ENCODE results near the gene BEND2. TPM values are rescaled to one million over a fixed set of nuclear protein-coding genes. Genes with fewer than 3 reads are reported as not detected.

Gene BEND2
- total RNA-seq, 2 experiments from 2014 or later, result not detected

DNA sequence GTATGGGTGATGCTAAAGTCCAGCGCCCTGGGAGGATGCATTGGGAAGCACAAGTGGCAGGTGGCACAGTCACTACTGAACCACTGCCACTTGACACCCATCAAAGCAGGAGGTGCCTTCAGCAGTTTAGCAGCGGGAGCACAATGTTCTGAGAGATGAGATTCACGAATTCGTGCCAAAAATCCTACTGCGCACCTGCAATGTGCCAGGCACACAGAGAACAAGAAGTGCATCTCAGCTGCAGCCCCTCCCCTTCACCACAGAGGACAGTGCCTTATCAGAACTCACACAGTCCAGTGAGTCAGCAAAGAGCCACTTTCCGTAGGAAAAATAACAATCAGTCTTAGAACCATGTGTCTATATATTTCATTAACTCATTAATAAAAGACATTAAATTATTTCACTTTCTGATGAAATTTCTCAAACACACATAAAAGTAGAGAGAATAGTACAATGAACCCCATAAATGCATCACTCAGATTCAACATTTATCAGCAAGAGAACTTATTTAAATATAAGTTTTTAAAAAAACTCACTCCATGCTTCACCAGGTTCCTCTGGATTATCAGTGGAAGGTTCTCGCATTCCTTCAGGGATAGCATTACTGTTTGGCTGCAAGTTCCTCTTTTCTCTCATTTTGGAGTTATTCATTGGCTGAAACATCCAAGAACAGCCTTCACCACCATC lies 47.0 kb downstream of the BEND2 start:
- Mint-ChIP-seq H3K4me1 (ENCODE audit: low read depth) (no peaks in the 10 kb centered on the region), H3K36me3 (ENCODE audit: low read depth) (no peaks in the 10 kb centered on the region), H3K4me3 (no peak overlapping the region), H3K27ac (no peak overlapping the region), H3K27me3 (ENCODE audit: low read depth) (peaks cover 4% of the 10 kb centered on the region), H3K9me3 (ENCODE audit: insufficient read depth) (no peaks in the 10 kb centered on the region)
- ChIA-PET CTCF (no interaction called here), POLR2A (no interaction called here)
- DNase-seq, result no peak
- no peak for ATAC-seq

DNA sequence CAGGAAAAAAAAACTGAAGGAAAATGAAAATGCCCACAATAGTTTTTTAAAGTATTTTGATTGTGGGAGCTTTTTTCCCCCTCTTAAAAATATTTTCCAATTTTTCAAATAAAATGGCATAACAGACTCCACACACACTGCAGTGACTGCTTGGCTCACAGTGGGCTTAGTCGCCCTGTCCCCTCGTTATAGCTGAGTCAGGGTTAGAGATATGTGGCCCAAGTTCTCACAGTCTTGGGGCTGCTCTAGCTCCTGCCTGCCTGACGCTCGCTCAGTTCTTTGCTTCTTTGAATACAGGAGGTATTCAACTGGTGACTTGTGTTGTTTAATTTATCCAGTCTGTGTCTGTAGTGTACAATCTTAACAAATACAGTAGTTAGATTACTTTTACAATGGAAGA lies 47.7 kb downstream of the BEND2 start:
- CTCF ChIA-PET, result no interaction called here
- H3K9me3 Mint-ChIP-seq (ENCODE audit: insufficient read depth), result no peaks in the 10 kb centered on the region
- no peak overlapping the region for H3K4me3 Mint-ChIP-seq
- no peak overlapping the region for H3K27ac Mint-ChIP-seq
- H3K4me1 Mint-ChIP-seq (ENCODE audit: low read depth), result no peaks in the 10 kb centered on the region
- H3K36me3 Mint-ChIP-seq (ENCODE audit: low read depth), result no peaks in the 10 kb centered on the region
- ATAC-seq (no peak), DNase-seq (no peak)
- peaks cover 4% of the 10 kb centered on the region for H3K27me3 Mint-ChIP-seq (ENCODE audit: low read depth)
- POLR2A ChIA-PET, result no interaction called here

DNA sequence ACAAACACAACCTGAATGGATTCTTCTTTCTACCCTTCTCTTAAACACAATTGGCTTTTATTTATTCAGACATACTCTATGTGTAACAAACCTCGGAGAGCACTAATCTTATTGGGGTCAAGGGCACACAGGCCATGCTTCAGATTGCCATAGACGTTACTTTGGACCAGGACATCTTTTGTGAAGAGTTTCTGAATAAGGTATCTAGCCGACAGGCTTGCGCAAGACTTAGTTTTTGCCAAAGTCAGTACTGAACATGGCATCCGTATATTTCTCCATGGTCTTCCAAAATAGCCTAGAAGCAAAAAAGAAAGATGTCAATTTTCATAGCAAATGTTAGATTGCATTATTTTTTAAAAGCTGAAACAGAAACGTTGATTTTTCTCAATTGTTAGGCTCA lies 49.8 kb downstream of the BEND2 start:
- DNase-seq, result no peak
- POLR2A ChIA-PET, result no interaction called here
- no peaks in the 10 kb centered on the region for H3K36me3 Mint-ChIP-seq (ENCODE audit: low read depth)
- no peak overlapping the region for H3K4me3 Mint-ChIP-seq
- H3K4me1 Mint-ChIP-seq (ENCODE audit: low read depth), result no peaks in the 10 kb centered on the region
- peaks cover 2% of the 10 kb centered on the region for H3K27me3 Mint-ChIP-seq (ENCODE audit: low read depth)
- no peaks in the 10 kb centered on the region for H3K9me3 Mint-ChIP-seq (ENCODE audit: insufficient read depth)
- H3K27ac Mint-ChIP-seq, result no peak overlapping the region
- CTCF ChIA-PET, result no interaction called here
- no peak for ATAC-seq

DNA sequence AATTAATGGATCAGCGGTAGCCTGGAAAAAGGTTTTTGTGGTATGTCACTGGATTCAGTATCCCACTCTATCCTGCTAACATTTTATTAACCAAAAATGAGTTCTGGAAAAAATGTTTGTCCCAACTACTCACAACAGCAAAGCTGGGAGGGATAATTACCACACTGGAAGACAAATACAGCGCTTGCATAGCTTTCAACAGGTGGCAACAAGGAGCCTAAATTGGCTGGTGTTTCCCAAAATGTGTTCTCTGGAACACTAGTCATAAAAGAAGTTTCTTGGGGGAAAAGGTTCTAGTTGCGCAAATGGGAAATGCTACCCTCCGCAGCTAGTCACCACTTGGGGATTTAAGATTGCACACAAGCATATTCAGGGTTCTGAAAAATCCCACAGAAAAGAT lies 54.6 kb downstream of the BEND2 start:
- POLR2A ChIA-PET, result no interaction called here
- no peaks in the 10 kb centered on the region for H3K4me1 Mint-ChIP-seq (ENCODE audit: low read depth)
- no peaks in the 10 kb centered on the region for H3K27me3 Mint-ChIP-seq (ENCODE audit: low read depth)
- DNase-seq, result no peak
- H3K36me3 Mint-ChIP-seq (ENCODE audit: low read depth), result no peaks in the 10 kb centered on the region
- ATAC-seq, result no peak
- CTCF ChIA-PET, result interaction anchor here (0.8 kb wide), 1 partner anchor 10 kb away, joined by 3 read pairs; no protein-coding TSS in a partner anchor
- no peak overlapping the region for H3K4me3 Mint-ChIP-seq
- H3K27ac Mint-ChIP-seq, result no peak overlapping the region
- H3K9me3 Mint-ChIP-seq (ENCODE audit: insufficient read depth), result no peaks in the 10 kb centered on the region

- H3K36me3 Mint-ChIP-seq (ENCODE audit: low read depth), result no peaks in the 10 kb centered on the region
- no peaks in the 10 kb centered on the region for H3K4me1 Mint-ChIP-seq (ENCODE audit: low read depth)
- DNase-seq (no peak), ATAC-seq (no peak)
- no peaks in the 10 kb centered on the region for H3K9me3 Mint-ChIP-seq (ENCODE audit: insufficient read depth)
- ChIA-PET CTCF (no interaction called here), POLR2A (no interaction called here)
- H3K4me3 Mint-ChIP-seq, result no peak overlapping the region
- H3K27ac Mint-ChIP-seq, result no peak overlapping the region
- no peaks in the 10 kb centered on the region for H3K27me3 Mint-ChIP-seq (ENCODE audit: low read depth)
These were observed 60.3 kb downstream of the BEND2 start for GRCh38 chrX:18160369-18160768.

- no peaks in the 10 kb centered on the region for H3K36me3 Mint-ChIP-seq (ENCODE audit: low read depth)
- H3K9me3 Mint-ChIP-seq (ENCODE audit: insufficient read depth), result no peaks in the 10 kb centered on the region
- POLR2A ChIA-PET, result no interaction called here
- no peak for ATAC-seq
- CTCF ChIA-PET, result no interaction called here
- no peaks in the 10 kb centered on the region for H3K27me3 Mint-ChIP-seq (ENCODE audit: low read depth)
- no peak overlapping the region for H3K27ac Mint-ChIP-seq
- H3K4me3 Mint-ChIP-seq, result no peak overlapping the region
- H3K4me1 Mint-ChIP-seq (ENCODE audit: low read depth), result no peaks in the 10 kb centered on the region
- DNase-seq, result no peak
These were observed 61.7 kb downstream of the BEND2 start for GRCh38 chrX:18158963-18159362.

DNA sequence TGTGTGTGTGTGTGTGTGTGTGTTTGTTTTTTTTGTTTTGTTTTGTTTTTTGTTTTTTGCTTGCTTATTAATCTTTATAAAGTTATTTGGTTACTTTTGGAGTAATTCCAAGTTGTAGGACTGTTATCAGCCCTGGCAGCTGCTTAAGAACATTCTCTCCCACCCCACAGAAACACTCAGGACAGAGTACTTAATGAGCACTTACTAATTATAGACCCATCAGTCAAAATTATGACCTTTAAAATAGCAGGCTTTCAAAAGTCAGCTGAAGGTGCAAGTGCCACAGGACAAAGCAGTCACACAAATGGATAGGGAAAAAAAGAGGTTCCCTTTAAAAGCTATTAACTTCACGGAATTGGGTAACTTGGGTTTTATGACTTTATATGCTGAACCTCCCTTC lies 69.0 kb downstream of the BEND2 start:
- ChIA-PET CTCF (no interaction called here), POLR2A (no interaction called here)
- H3K4me1 Mint-ChIP-seq (ENCODE audit: low read depth), result no peaks in the 10 kb centered on the region
- H3K4me3 Mint-ChIP-seq, result no peak overlapping the region
- H3K27ac Mint-ChIP-seq, result no peak overlapping the region
- DNase-seq (no peak), ATAC-seq (no peak)
- no peaks in the 10 kb centered on the region for H3K36me3 Mint-ChIP-seq (ENCODE audit: low read depth)
- H3K27me3 Mint-ChIP-seq (ENCODE audit: low read depth), result no peaks in the 10 kb centered on the region
- no peaks in the 10 kb centered on the region for H3K9me3 Mint-ChIP-seq (ENCODE audit: insufficient read depth)

GRCh38 chrX:18151157-18151556 lies 69.5 kb downstream of the BEND2 start:
- ChIA-PET CTCF (no interaction called here), POLR2A (no interaction called here)
- DNase-seq (no peak), ATAC-seq (no peak)
- Mint-ChIP-seq H3K4me1 (ENCODE audit: low read depth) (no peaks in the 10 kb centered on the region), H3K9me3 (ENCODE audit: insufficient read depth) (no peaks in the 10 kb centered on the region), H3K27ac (no peak overlapping the region), H3K27me3 (ENCODE audit: low read depth) (no peaks in the 10 kb centered on the region), H3K4me3 (no peak overlapping the region), H3K36me3 (ENCODE audit: low read depth) (no peaks in the 10 kb centered on the region)

DNA sequence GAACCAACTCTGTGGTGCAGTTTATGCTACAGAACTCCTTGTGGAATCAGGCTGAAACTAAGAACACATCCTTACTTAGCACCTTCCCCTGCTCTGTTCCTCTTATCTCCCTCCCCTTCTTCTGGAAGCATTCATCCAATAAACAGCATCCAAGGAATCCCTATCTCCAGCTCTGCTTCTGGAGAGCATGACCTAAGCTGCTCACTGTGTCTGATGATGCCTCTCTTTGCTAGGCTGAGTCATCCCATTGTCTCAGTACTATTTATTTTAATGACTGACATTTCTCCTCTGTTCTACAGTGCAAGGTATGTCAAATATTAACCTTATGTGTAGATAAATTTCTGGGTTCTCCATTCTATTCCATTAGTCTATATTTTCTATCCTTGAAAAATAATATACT lies 71.2 kb downstream of the BEND2 start:
- CTCF ChIA-PET, result no interaction called here
- POLR2A ChIA-PET, result no interaction called here
- no peak for ATAC-seq

DNA sequence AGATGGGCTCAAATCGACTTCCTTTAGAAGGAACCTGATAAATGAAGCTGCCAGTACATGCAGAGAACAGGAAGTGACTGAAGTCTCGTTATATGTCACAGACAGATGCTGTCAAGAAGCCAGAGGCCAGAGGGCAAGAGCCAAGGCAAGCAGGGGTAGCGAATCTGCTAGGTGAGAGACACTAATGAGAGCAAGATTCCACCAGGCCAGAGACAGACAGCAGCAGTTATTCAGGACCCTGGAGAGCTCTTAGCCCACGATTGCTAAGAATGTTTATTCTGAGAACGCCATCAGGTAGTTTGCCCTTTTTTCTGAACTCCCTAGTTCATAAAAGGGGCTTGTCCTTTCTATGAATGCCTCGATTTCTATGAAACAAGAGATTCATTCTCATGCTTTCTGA lies 73.7 kb downstream of the BEND2 start:
- DNase-seq (peak; percentile 24), ATAC-seq (no peak)
- no peaks in the 10 kb centered on the region for H3K27me3 Mint-ChIP-seq (ENCODE audit: low read depth)
- no peaks in the 10 kb centered on the region for H3K9me3 Mint-ChIP-seq (ENCODE audit: insufficient read depth)
- H3K4me3 Mint-ChIP-seq, result no peak overlapping the region
- no peak overlapping the region for H3K27ac Mint-ChIP-seq
- CTCF ChIA-PET, result no interaction called here
- no peaks in the 10 kb centered on the region for H3K4me1 Mint-ChIP-seq (ENCODE audit: low read depth)
- H3K36me3 Mint-ChIP-seq (ENCODE audit: low read depth), result no peaks in the 10 kb centered on the region
- POLR2A ChIA-PET, result no interaction called here

More for the DNA sequence above, 71.2 kb downstream of the BEND2 start:
- Mint-ChIP-seq H3K36me3 (ENCODE audit: low read depth) (no peaks in the 10 kb centered on the region), H3K4me3 (no peak overlapping the region), H3K27ac (no peak overlapping the region), H3K27me3 (ENCODE audit: low read depth) (no peaks in the 10 kb centered on the region), H3K9me3 (ENCODE audit: insufficient read depth) (no peaks in the 10 kb centered on the region), H3K4me1 (ENCODE audit: low read depth) (no peaks in the 10 kb centered on the region)
- no peak for DNase-seq

GRCh38 chrX:18146009-18146408 lies 74.7 kb downstream of the BEND2 start:
- CTCF ChIA-PET, result no interaction called here
- Mint-ChIP-seq H3K27ac (no peak overlapping the region), H3K36me3 (ENCODE audit: low read depth) (no peaks in the 10 kb centered on the region), H3K27me3 (ENCODE audit: low read depth) (no peaks in the 10 kb centered on the region), H3K4me3 (no peak overlapping the region), H3K4me1 (ENCODE audit: low read depth) (no peaks in the 10 kb centered on the region), H3K9me3 (ENCODE audit: insufficient read depth) (no peaks in the 10 kb centered on the region)
- no peak for DNase-seq
- no peak for ATAC-seq
- POLR2A ChIA-PET, result no interaction called here

- ChIA-PET POLR2A (no interaction called here), CTCF (no interaction called here)
- H3K9me3 Mint-ChIP-seq (ENCODE audit: insufficient read depth), result no peaks in the 10 kb centered on the region
- no peak overlapping the region for H3K4me3 Mint-ChIP-seq
- ATAC-seq (no peak), DNase-seq (no peak)
- peaks cover 2% of the 10 kb centered on the region for H3K4me1 Mint-ChIP-seq (ENCODE audit: low read depth)
- H3K36me3 Mint-ChIP-seq (ENCODE audit: low read depth), result no peaks in the 10 kb centered on the region
- H3K27me3 Mint-ChIP-seq (ENCODE audit: low read depth), result no peaks in the 10 kb centered on the region
- H3K27ac Mint-ChIP-seq, result no peak overlapping the region
These were observed 83.9 kb downstream of the BEND2 start for GRCh38 chrX:18136816-18137215.

DNA sequence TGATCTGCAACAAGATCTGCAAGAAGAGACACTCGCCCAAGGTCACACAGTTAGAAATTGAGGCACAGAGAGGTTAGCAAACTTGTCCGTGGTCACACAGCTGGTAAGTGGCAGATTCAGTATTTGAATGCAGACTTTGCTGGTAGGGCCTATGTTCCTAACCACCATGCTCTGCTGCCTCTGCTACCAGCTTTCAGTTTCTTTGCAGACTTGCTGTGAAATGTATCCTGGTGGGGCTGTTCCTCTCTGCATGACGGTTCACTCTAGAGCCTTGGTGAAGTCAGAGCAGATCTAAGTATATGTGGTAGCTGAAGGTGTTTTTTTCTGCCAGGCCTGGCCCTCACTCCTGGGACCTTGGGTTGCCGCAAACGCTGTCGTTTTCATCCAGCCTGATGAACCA lies 87.1 kb downstream of the BEND2 start:
- no peaks in the 10 kb centered on the region for H3K9me3 Mint-ChIP-seq (ENCODE audit: insufficient read depth)
- CTCF ChIA-PET, result no interaction called here
- H3K4me1 Mint-ChIP-seq (ENCODE audit: low read depth), result peaks cover 2% of the 10 kb centered on the region
- no peak for ATAC-seq
- no peak overlapping the region for H3K27ac Mint-ChIP-seq
- no peak overlapping the region for H3K4me3 Mint-ChIP-seq
- no peaks in the 10 kb centered on the region for H3K27me3 Mint-ChIP-seq (ENCODE audit: low read depth)
- no peaks in the 10 kb centered on the region for H3K36me3 Mint-ChIP-seq (ENCODE audit: low read depth)
- no peak for DNase-seq
- POLR2A ChIA-PET, result no interaction called here
